ENCODE data around the gene FAM171A2.
A peak's percentile ranks its signal among the peaks of the same experiment; 100 is the strongest.

The FAM171A2 gene

GRCh38 chr17:44382917-44383316, 19.3 kb upstream of the FAM171A2 start:
- no peak overlapping the region for H3K27ac ChIP-seq
- TF ChIP-seq CTCF (conservative IDR thresholded peaks at IDR 0.05) (no peak), ZFX (IDR thresholded peaks at IDR 0.05) (no peak)

- TF ChIP-seq CTCF (conservative IDR thresholded peaks at IDR 0.05) (no peak), ZFX (IDR thresholded peaks at IDR 0.05) (no peak)
- H3K27ac ChIP-seq = no peak overlapping the region
Measured at GRCh38 chr17:44381810-44382305, 18.2 kb upstream of the FAM171A2 start.

GRCh38 chr17:44380767-44381166, 17.1 kb upstream of the FAM171A2 start:
- TF ChIP-seq ZFX (IDR thresholded peaks at IDR 0.05) (no peak), CTCF (conservative IDR thresholded peaks at IDR 0.05) (no peak)
- H3K27ac ChIP-seq = no peak overlapping the region

- no peak overlapping the region for H3K27ac ChIP-seq
- TF ChIP-seq ZFX (IDR thresholded peaks at IDR 0.05) = no peak
- no peak for TF ChIP-seq CTCF (conservative IDR thresholded peaks at IDR 0.05)
Measured at GRCh38 chr17:44379887-44380286, 16.2 kb upstream of the FAM171A2 start.

- TF ChIP-seq ZFX (IDR thresholded peaks at IDR 0.05) (no peak), CTCF (conservative IDR thresholded peaks at IDR 0.05) (no peak)
- H3K27ac ChIP-seq = no peak overlapping the region
Measured at GRCh38 chr17:44378171-44378705, 14.6 kb upstream of the FAM171A2 start.

- no peak overlapping the region for H3K27ac ChIP-seq
- no peak for TF ChIP-seq CTCF (conservative IDR thresholded peaks at IDR 0.05)
- TF ChIP-seq ZFX (IDR thresholded peaks at IDR 0.05) = no peak
Measured at GRCh38 chr17:44376779-44377178, 13.1 kb upstream of the FAM171A2 start.

- TF ChIP-seq CTCF (conservative IDR thresholded peaks at IDR 0.05) (peak; percentile 50), ZFX (IDR thresholded peaks at IDR 0.05) (no peak)
- no peak overlapping the region for H3K27ac ChIP-seq
Measured at GRCh38 chr17:44376124-44376523, 12.5 kb upstream of the FAM171A2 start.

Data from C4-2B (cell line).